Right ventricle myocardium superior (tissue), 1 donor: ENCODE measurements around the gene RHOC. TPM values are rescaled to one million over a fixed set of nuclear protein-coding genes. Genes with fewer than 3 reads are reported as not detected.

Experiments
- ATAC-seq: fragments of 200-7000 bp; cut with Tn5 transposase; one replicate; pipeline ENCODE4 v1.9.1; 2020; ENCODE audit warnings: mild to moderate bottlenecking; ENCODE audit not compliant: poor library complexity
- DNase-seq: peaks from one replicate; pipeline ENCODE4 v3.0.0-alpha.2; 2020
- intact Hi-C: fragments of 100-400 bp; cut with DNase I; formaldehyde crosslinking; loops from one replicate; pipeline ENCODE4 v1.11.2; 2022
- total RNA-seq: library from RNA; stranded (reverse); fragmentation: NEBNext Ultra II Directional; extraction: Animal tissue kit (Norgen Biotek cat#: 25700); gene quantifications from one replicate; pipeline ENCODE4 v1.2.1, GENCODE V29; 2021
- donor health status: DM: no; HTN: yes; CAD: no; lungs with severe emphysema.

RHOC gene
- total RNA-seq, 1 donor from 2014 or later = 98.2 TPM

DNA sequence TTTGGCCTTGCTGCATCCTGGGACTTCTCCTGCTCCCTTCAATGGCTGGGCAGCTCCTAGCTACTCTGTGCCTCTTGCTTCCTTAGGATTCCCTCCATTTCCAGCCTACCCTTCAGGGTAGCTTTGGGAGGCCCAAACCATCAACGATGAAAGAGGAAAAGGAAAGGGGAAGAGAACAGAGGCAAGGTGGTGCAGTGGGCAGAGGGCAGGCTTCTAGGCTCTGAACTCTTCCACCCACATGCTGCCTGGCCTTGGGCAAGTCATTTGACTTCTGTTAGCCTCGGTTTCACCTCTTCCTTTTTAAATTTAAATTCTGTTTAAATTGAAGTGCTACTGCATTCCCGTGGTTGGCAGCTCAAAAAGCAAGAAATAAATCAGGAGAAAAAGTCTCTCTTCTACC is 13.9 kb upstream of the RHOC start:
- intact Hi-C loops = no loop called here
- no peak for ATAC-seq

DNA sequence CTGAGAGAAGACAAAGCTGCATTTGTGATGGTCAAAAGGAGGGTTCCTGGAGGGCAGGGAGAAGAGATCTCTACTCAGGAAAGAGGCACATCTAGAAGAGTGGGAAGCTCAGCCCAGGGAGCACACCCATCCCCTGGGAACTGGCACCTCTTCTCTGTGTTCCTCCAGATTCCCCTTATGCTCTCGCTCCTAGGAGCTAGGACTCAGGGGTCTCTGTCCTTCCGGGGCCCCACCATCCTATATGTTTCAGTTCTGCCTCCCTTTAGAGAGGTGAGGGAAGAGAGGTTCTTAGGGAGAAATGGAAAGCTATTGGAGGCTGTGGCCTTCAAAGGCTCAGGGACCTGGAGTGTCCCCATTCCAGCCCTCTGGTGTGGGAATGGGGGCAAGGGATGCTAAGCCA is 12.8 kb upstream of the RHOC start:
- intact Hi-C loops = loop anchor here (5.0 to 10.0 kb wide), 2 partner anchors 215 to 323 kb away; partner anchors contain the start of gene WNT2B
- ATAC-seq = no peak
- no peak for DNase-seq

More for the DNA sequence above, 13.9 kb upstream of the RHOC start:
- DNase-seq = no peak

DNA sequence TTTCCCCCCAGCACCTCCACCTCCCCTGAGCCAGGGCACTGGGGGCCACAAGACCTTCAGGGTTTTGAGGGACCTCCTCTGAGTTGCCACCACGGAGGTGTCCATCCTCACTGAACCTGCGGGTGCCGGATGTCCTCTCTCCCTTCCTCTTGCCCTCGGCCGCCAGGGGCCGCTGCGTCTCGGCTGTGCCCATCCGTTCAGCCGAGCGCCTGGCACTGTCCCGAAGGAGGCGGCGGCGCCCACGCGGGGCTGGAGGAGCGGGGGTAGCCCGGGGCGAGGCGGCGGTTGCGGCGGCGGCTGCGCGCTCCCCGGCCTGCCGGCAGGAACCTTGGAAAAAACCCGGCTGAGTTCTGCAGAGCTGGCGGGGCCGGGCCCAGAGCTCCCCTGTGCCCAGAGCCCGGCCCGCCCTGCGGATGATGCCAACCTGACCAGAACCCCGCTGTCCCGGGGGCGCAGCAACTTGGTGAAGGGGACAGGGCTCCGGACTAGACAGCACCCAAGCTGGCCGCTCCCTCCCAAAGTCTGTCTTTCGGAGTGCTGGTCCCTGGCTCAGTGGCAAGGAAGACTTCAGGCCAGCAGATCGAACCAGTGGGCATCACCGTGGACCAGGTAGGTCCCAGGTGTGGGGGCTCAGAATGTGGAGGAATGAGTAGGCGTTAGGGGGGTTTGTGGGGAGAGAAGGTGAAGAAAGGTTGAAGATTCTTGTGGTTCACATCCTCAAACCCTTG is 11.9 kb upstream of the RHOC start:
- peak; percentile 13 for ATAC-seq
- peak; percentile 85 for DNase-seq
- intact Hi-C loops = loop anchor here (5.0 to 10.0 kb wide), 2 partner anchors 214 to 323 kb away; partner anchors contain the start of gene WNT2B

DNA sequence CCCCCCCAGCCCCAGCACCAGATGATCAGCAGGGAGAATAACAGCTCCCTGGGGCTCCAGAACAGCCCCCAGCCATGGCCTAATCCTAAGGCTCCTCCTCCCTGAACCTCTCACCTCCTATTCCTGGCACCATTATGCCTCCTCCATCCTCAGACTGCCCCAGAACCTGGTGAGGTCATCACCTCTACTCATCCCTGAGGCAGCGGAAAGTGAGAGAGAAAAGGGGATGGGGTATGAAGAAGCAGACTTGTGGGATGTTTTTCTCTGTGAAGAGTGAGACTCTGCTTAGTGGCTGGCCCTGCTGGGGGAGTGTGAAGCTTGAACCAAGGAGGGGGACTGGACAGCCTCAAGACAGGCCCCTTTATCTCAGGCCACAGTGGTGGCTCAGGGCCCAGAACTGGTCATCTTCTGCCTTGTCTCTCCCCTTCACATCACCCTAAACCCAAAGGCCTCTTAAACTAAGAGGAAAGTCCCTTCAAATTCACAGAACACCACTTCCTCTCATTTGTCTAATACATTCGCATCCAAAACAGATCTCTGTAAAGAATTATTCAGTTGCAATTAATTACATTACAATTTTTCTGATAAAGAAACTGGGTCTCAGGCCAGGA is 10.4 kb upstream of the RHOC start:
- DNase-seq (no peak), ATAC-seq (no peak)
- intact Hi-C loops = loop anchor here (2.0 to 10.0 kb wide), 3 partner anchors 89 to 325 kb away; partner anchors contain the start of gene WNT2B

DNA sequence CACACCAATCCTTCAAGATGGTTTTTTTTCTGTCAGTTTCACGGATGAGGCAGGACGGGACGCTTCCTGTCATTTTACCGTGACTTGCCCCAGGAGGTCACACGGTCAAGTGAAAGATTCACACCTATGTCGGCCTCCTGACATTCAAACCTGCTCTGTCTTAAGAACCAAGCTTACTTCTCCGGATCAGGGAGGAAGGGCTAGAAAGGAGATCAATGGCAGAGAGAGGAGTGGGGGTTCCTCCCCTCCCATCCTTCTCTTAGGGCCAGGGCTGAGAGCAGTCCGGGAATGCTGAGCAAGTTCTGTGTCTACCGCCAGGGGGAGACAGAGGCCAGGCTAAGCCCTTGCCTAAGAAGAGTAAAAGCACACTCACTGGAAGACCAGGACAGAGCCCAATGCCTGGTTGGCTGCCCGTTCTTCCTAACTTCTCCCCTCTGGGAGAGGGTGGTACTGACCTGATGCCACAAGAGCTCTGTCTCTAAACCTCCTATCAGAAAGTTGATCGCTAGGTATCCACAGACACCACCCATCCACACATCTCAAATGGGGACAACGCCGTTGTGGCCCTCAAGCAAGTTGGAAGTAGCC is 9.3 kb upstream of the RHOC start:
- DNase-seq (peak; percentile 89), ATAC-seq (peak; percentile 85)
- intact Hi-C loops = loop anchor here (2.0 to 10.0 kb wide), 3 partner anchors 91 to 326 kb away; partner anchors contain the start of gene WNT2B

DNA sequence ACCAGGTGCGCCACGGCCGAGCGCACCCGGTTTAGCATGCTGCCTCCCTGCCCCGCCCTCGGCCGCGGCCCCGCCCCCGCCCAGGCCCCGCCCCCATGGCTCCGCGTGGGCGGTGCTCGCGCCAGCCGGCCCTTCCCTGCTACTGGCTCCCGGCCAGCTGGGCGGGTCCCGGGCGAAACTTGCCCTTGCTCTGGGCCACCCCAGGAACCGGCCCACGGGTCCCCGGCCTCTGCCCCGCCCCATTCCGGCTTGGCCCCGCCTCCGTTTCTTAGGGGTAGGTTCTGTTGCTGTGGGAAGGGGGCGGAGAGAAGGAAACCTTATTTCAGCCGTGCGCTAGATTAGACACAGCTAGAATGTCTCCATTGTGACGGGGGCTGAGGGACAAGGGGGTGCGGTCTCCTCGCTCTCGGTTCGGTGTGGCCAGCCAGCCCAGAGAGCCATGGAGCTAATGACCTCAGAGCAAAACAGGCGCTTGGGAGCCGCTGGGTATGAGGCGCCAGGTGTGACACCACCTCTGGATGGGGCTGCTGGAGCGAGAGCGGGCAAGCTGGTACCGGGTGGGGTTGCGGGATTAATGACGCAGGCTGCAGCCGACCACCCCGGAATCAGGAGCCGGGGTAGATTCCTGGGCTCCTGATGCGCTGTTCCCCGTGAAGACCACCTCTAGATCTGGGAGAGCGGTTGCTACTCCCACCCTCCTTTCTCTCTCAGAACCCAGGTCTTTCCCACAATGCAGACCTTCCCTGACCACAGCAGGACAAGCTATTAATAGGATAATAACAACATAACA is 8.5 kb upstream of the RHOC start, which contains the start of gene PPM1J:
TSS of gene PPM1J (minus strand) at position 69 of the 790 bp plus-strand sequence. CDS start at position 38, 31 bp downstream.
- intact Hi-C loops = loop anchor here (2.0 to 10.0 kb wide), 3 partner anchors 91 to 327 kb away; partner anchors contain the start of gene WNT2B
- DNase-seq (peak; percentile 99), ATAC-seq (peak; percentile 88)

DNA sequence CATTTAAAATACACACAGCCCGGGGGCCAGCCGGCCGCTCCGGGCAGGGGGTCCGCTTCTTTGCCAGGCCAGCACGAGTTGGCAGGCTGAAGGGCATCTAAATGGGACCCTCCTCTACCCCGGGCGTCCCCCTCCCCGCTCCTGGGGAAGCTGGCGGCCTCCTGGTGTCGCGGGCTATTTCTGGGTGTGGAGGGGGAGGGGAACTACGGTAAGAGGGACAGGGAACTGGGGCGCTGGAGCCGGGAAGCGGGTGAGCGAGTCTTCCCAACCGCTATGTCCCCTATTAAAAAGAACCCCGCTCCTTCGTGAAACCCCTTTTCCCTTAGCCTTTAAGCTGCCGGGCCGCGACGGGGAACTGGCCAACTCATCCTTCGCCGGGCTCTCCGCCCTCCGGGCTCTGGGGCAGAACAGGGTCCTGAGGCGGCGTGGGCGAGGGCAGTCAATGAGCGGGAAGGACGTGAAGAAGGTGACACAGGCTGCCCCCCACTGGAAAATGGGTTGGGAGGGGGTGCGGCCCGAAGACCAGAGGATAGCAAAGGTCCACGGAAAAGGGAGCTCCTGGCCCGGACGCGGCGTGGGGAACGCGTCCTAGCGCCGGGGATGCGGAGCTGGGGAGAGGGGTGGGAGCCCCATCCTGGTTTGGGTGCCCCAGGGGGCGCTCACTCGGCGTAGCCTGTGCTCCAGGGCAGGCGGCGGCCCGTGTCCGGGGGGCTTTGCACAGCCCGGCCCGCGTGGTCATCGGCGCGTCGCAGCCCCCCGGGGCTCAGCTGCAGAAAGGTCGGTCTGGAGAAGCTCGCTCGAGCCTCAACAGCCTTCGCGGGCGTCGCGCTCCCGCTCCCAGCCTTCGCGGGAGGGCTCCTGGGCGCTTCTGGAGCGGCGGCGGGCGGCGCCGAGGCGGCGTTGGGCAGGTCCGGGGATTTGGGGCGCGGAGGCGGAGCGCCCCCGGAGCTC is 7.7 kb upstream of the RHOC start:
- intact Hi-C loops = loop anchor here (5.0 to 10.0 kb wide), 3 partner anchors 210 to 328 kb away; partner anchors contain the start of gene WNT2B
- ATAC-seq = peak; percentile 11
- peak; percentile 53 for DNase-seq

DNA sequence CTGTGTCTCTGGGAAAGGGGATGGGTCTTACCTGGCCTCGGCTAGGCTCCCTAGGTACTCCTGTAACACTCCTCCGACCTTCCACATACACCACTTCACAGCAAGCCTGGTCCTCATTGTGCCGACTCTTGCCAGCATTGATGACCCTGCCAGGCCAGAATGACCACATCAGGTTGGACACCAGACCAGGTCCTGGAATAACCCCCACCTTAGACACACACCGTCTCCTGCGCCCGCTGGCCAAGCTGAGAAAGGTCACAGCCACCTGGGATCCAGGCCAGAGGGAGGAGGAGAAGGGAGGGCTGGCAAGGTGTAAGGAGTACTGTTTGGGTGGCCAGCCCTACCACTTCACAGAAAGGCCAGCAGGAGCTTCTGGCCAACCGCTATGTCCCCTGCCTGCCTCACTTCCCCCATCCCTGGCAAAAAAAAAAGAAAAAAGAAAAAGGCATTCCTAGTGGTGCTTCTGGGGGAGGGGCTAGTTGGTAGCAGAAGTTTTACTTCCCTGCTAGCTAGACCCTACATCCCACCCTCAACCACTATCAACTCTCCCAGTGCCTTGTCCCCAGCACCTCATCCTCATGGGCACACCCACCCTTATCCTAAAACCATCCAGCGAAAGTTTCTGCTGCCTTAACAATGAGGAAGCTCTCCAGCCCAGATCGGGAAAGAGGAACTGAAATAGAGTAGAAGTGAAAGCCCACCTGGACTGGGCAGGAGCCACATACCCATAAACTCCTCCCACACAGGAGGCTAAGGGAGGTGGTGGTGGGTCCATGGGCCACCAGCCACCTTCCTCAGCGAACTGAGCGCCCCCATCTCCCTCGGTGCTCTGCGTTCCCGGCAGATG is 6.8 kb upstream of the RHOC start:
- intact Hi-C loops = loop anchor here (5.0 to 10.0 kb wide), 2 partner anchors 209 to 321 kb away; partner anchors contain the start of gene WNT2B
- ATAC-seq (no peak), DNase-seq (no peak)

DNA sequence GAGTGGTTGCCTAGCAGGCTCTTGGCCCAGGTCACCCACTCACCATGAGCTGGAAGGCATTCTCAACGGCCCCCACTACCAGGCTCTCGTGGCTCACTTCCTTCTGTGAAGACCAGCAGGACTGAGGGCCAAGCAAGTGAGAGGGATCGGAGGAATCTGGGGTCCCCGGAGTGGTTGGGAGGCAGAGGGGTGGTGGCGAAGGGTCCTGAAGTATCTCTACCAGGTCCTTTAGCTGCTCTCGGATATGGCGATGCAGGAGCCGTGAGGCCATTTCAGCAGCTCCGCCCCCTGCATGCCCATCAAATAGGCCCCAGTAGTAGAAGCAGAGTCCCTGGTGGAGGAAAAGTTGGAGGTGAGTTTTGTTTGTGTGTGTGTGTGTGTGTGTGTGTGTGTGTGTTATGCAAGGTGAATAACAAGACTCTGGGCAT is 5.8 kb upstream of the RHOC start:
- ATAC-seq = no peak
- no peak for DNase-seq
- intact Hi-C loops = loop anchor here (5.0 to 10.0 kb wide), 2 partner anchors 208 to 320 kb away; partner anchors contain the start of gene WNT2B

DNA sequence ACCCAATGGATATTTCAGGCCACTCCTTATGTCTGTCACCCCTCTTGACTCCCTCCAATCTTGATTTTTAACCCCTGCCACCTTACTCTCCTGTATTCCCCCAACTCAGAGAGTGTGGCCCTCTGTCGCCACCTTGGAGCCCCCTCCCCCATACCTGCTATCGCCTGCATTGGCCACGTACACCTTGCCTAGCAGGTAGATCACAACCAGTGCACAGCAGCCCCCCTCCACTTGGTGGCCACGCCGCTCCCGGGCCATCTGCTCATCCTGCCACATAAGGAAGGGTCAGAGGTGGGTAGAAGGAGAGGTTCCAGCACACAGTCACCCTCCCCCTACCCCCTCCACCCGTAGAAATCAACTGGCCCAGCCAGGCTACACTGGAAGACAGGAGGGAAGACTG is 5.3 kb upstream of the RHOC start:
- no peak for DNase-seq
- ATAC-seq = no peak
- intact Hi-C loops = loop anchor here (5.0 to 10.0 kb wide), 2 partner anchors 207 to 320 kb away; partner anchors contain the start of gene WNT2B

DNA sequence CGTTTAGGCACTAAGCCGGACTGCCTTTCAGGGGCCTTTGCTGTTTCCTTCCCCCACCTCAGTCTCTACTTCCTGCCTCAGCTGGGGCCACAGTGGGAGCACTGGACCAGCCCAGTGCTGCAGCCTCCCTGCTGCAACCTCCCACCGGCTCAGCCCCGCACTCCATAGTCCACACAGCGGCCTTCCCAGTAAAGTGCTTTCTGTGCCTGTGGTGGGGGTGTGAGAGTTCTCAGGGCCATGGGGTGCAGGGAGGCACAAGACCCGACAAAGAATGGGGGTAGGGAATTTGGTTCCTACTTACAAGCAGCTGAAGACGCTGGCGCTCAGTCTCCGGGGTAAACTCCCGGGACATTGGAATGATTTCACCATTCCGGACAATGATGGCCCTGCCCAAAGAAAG is 4.7 kb upstream of the RHOC start:
- ATAC-seq (no peak), DNase-seq (no peak)
- intact Hi-C loops = loop anchor here (5.0 to 10.0 kb wide), 2 partner anchors 207 to 319 kb away; partner anchors contain the start of gene WNT2B

DNA sequence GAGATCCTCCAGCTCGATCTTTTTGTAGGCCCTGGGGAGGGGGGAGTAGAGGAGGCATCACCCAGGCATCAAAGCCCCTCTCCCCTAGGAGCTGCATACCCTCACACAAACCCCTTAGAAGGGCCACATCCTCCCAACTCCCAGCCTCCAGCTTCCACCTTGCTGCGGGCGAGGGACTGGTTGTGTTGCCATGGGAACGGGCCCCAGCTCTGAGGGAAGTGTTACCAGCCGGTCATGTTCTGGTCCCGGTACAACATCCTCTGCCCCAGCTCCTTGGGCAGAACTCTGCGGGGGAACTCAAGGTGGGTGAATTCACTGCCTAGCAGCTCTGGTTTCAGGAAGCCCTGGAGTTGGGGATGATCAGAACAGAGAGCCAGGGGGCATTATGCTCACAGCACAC is 4.1 kb upstream of the RHOC start:
- ATAC-seq (no peak), DNase-seq (no peak)
- intact Hi-C loops = loop anchor here (5.0 to 10.0 kb wide), 2 partner anchors 206 to 319 kb away; partner anchors contain the start of gene WNT2B

DNA sequence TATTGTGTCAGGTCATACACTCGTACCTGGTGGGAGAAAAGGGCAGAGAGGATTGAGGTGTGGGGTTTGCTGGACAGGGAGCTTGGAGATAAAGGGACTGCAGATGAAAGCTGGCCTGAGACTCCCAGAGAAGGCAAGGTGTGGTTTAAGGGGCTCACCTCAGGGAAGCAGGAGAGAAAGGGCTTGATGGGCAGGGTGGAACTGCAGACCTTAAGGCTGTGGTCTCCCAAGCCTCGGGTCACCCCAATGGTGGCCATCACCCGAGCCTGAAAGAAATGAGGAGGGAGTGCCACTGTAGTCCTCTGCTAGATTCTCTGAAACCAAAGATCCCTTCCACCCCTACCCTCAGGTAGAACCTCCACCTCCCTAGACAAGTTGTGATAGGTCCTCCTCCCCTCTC is 3.7 kb upstream of the RHOC start:
- intact Hi-C loops = loop anchor here (5.0 to 10.0 kb wide), 2 partner anchors 206 to 318 kb away; partner anchors contain the start of gene WNT2B
- DNase-seq (no peak), ATAC-seq (no peak)

DNA sequence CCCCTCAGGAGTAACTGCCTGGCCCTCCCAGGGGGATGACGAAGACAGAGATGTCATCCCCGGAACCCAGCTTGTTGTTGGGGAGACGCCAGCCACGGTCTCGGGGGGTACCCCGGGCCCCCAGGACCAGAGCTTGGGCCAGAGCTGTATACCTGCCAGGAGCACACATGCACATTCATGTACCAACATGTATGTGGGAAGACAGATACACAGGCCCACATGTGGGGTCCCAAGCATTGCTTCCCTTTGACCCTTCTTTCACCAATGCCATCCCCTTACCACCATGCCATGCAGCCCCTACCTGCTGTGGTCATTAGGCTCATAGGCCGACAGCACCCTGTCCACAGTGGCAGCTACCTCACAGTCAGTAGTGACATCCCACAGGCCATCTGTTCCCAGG is 3.2 kb upstream of the RHOC start:
- DNase-seq = no peak
- intact Hi-C loops = loop anchor here (5.0 to 10.0 kb wide), 2 partner anchors 205 to 318 kb away; partner anchors contain the start of gene WNT2B
- no peak for ATAC-seq

DNA sequence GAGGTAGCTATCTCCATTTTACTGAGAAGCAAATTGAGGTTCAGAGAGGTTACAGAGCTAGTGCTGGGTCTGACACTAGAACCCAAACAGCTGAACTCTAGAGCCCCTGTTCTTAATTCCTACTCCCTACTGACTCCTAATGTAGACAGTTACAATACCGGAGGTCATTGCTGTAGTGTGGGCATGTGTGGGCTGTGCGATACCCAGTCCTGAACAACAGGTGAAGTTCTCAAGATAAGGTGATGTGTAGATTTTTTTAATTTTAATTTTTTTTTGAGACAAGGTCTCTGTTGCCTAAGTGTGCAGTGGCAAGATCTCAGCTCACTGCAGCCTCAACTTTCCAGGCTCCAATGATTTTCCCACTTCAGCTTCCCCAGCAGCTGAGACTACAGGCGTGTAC is 1.6 kb upstream of the RHOC start:
- DNase-seq (no peak), ATAC-seq (no peak)
- intact Hi-C loops = loop anchor here (5.0 kb wide), 1 partner anchor 86 kb away; no protein-coding TSS in a partner anchor

DNA sequence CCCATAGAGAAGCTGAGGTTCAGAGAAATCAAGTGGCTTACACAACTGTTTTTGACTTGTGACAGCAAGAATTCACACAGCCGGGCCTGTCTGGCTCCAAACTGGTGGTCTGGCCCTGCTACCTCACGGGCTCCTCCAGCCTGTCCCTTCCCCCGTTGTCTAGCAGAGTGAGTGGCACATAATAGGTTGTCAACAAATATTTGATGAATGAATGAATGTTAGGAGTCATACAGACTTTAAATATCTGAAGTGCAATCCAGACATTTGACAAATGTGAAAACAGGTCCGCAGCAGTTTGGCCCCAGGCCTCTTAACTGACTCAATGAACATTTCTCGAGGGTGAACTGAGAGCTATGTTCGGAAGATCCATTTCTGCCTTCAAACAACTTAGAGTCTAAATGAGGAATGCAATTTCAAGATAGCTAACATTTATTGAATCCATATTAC is 1.1 kb upstream of the RHOC start:
- DNase-seq = no peak
- ATAC-seq = no peak
- intact Hi-C loops = loop anchor here (5.0 kb wide), 1 partner anchor 86 kb away; no protein-coding TSS in a partner anchor
